GM13977 (cell line): ENCODE data around the gene HHAT.

Experiments
- DNase-seq: peaks from one replicate; pipeline ENCODE4 v3.0.0; 2012; ENCODE audit warnings: low spot score
- CTCF ChIP-seq: IDR thresholded peaks from 2 replicates; pipeline ENCODE4 v1.5.1; 2012; ENCODE audit warnings: mild to moderate bottlenecking, control low read depth; ENCODE audit not compliant: insufficient read depth; ENCODE audit errors: extremely low read depth, missing control alignments
- in situ Hi-C: fragments of 300-500 bp; cut with MboI; formaldehyde crosslinking; loops from one replicate; pipeline ENCODE4 v1.12.0; 2022; ENCODE audit warnings: low sequenced_read_pairs, low pct_unique_long_range_greater_than_20kb, mixed read lengths, inconsistent platforms; ENCODE audit not compliant: unreplicated experiment

The HHAT gene

GRCh38 chr1:210616356-210616755 lies 287.7 kb downstream of the HHAT start:
- no peak for DNase-seq
- no peak for TF ChIP-seq CTCF
- in situ Hi-C loops = no loop called here

- in situ Hi-C loops = no loop called here
- no peak for DNase-seq
- TF ChIP-seq CTCF = no peak
These were observed 288.6 kb downstream of the HHAT start for GRCh38 chr1:210617293-210617692.

GRCh38 chr1:210618369-210618768 lies 289.7 kb downstream of the HHAT start:
- in situ Hi-C loops = no loop called here
- no peak for TF ChIP-seq CTCF
- no peak for DNase-seq

GRCh38 chr1:210620867-210621488 lies 292.3 kb downstream of the HHAT start:
- no peak for DNase-seq
- in situ Hi-C loops = no loop called here
- TF ChIP-seq CTCF = no peak

- DNase-seq = no peak
- in situ Hi-C loops = no loop called here
- TF ChIP-seq CTCF = no peak
These were observed 293.0 kb downstream of the HHAT start for GRCh38 chr1:210621712-210622111.

- no peak for DNase-seq
- no peak for TF ChIP-seq CTCF
- in situ Hi-C loops = no loop called here
These were observed 296.0 kb downstream of the HHAT start for GRCh38 chr1:210624722-210625121.

GRCh38 chr1:210625715-210626114 lies 297.0 kb downstream of the HHAT start:
- no peak for DNase-seq
- in situ Hi-C loops = no loop called here
- TF ChIP-seq CTCF = no peak
